Stimulated activated CD8-positive, alpha-beta memory T cell treated with anti-CD3 and anti-CD28 coated beads, Interleukin-4, amount 100 ng/mL, for 4 hours (primary cell): ENCODE data around the gene THAP7.
"Not testable (repeated sequence)": the region's sequence is repeated elsewhere in the genome, so short reads cannot be mapped to it uniquely, and the experiment has no call there.

Experiments
- DNase-seq, 2 donors: peaks; one replicate each; pipeline ENCODE4 v3.0.0-alpha.2; 2020; ENCODE audit warnings: low read depth in 2 of 2, low spot score in 1 of 2

THAP7 gene

GRCh38 chr22:20979940-20980453, 21.9 kb downstream of the THAP7 start:
- no peak for DNase-seq

DNA sequence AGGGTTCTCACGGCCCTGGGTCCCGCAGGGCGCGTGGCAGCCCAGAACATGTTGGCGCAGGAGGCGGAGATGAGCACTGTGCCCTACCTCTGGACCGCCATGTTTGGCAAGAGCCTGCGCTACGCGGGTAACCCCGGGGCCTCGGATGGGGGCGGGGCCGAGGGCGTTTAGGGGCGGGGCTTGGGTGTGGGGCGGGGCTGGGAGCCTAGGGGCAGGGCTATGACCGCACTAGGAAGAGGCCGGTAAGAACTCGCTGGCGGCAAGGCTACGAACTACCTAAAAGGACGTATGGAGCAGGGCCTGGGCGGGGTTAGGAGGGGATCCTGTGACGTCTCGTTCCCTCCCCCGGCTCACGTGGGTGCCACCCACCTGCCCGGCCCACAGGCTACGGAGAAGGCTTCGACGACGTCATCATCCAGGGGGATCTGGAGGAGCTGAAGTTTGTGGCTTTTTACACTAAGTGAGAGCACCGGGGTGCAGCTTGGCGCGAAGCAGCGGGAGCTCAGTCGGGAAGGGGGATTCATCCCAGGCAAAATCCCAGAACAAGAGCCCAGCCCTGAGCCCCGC, 22.6 kb downstream of the THAP7 start:
- peak; percentile 37 to 46 for DNase-seq

GRCh38 chr22:20978419-20978818, 23.5 kb downstream of the THAP7 start:
- DNase-seq, result no peak

- no peak for DNase-seq
Measured at GRCh38 chr22:20977516-20978170, 24.3 kb downstream of the THAP7 start.

GRCh38 chr22:20977019-20977418, 24.9 kb downstream of the THAP7 start:
- no peak for DNase-seq

- DNase-seq, result no peak
Measured at GRCh38 chr22:20976291-20976877, 25.5 kb downstream of the THAP7 start.

DNA sequence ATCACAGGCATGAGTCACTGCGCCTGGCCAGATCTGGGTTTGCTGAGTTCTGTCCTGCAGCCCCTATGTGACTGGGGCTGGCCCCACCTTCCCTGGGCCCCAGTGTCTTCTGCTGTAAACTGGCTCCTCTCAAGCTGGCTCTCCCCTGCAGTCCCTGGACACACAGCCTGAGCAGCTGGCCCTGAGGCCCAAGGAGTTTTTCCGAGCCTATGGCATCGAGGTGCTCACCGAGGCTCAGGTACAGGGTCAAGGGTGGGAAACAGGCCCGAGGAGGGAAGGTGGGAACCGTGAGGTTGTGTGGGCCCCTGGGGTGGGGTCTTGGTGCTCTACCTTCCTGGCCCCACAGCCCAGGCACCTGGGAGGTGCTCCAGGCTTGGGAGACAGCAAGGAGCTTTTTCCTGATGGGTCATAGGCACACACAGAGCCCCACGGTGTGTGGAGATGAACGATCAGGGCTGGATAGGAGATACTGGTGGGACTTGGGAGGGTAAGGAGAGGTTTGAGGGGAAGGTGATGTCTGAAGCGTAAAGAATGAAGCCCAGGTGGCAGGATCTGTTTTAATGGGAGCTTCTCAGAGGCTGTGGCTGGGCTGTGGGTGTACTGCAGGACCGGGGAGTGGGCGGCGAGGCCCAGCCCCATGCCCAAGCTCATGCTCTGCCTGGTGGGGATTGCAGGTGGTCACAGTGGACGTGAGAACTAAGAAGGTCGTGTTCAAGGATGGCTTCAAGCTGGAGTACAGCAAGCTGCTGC, 26.2 kb downstream of the THAP7 start:
- no peak for DNase-seq

DNA sequence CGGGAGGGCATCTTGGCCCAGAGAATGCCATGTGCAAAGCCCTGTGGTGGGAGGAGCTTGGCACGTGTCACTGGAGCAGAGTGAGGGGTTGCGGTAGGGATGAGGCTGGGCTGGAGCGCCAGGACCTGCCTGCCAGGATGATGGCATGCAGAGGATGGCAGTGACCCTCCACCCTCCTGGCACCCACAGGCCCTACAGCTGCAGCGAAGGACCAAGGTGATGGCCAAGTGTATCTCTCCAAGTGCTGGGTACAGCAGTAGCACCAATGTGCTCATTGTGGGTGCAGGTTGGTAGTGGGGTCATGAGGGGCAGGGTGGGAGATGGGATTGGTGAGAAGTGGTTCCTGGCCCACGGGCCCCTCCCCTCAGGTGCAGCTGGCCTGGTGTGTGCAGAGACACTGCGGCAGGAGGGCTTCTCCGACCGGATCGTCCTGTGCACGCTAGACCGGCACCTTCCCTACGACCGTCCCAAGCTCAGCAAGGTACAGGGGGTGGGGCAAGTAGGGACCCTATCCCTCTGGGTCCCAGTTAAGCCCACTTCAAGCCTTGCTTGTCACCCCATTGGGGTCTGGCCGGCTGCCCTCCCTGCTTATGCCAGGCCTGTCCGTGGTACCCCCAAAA, 27.5 kb downstream of the THAP7 start:
- DNase-seq, result no peak

DNA sequence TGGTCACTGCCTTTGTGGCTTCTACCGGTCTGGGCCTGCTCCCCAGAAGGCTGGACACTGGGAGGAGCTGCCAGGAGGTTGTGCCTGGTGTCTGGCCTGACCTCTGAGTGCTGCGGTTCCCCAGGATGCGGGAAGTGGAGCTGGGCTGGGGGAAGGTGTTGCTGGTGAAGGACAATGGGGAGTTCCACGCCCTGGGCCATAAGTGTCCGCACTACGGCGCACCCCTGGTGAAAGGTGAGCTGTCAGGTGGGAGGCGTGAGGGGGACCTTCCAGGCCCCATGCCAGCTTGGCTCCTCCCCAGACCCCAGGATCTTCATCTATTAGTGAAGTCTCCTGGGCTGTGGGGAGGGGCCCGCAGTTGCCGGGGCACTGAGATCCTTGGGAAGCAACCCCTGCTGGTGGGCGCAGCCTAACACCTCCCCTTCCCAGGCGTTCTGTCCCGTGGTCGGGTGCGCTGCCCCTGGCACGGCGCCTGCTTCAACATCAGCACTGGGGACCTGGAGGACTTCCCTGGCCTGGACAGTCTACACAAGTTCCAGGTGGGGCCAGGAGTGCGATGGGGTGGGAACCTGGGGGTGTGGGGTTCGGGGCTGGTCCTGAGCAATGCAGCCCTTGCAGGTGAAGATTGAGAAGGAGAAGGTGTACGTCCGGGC, 28.2 kb downstream of the THAP7 start:
- no peak for DNase-seq

- DNase-seq, result no peak
Measured at GRCh38 chr22:20972933-20973577, 28.9 kb downstream of the THAP7 start.

DNA sequence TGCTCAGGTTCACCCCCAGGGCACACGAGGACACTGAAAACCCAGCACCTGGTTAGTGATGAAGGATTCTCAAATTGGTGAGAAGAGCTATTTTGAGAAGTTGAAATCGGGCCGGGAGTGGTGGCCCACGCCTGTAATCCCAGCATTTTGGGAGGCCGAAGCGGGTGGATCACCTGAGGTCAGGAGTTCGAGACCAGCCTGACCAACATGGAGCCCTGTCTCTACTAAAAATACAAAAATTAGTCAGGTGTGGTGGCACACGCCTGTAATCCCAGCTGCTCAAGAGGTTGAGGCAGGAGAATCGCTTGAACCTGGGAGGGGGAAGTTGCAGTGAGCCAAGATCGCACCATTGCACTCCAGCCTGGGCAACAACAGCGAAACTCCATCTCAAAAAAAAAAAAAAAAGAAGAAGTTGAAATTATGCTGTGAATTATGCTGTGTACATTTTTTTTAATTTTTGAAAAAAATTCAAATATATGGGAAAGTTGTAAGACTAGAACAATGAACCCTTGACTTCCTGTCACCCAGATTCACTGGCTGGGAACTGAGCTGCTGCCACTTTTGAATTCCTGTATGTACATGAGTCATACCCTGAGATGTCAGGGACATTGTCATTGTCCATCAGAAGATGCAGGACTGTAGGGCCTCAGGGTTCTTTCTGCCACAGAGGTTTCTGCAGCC, 29.8 kb downstream of the THAP7 start:
- not testable (repeated sequence) for DNase-seq

GRCh38 chr22:20970939-20971657, 30.8 kb downstream of the THAP7 start:
- DNase-seq, result no peak

- DNase-seq, result no peak
Measured at GRCh38 chr22:20968281-20968977, 33.5 kb downstream of the THAP7 start.

DNA sequence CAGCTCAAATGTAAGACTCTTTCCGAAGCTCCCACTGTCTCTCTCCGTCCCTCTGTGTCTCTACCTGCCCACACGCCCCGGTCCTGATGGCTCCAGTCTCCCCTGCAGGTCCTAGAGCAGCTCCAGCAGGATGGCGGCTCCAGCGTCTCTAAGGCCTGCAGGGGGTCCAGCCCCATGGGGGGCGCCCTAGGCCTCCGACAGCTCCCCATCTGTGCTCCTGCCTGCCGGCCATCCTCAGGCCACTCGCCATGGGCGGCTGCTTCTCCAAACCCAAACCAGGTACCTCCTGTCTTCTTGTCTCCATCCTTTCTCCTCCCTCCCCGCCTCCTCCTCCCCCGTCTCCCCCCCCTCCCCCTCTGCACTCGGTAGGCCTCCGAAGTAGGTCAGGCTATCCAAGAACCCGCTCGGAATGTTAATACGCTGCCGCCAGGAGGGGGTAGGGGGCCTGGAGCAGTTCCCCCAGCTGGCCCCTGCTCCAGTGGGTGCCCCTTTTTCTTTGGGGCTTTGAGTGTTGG, 34.2 kb downstream of the THAP7 start:
- DNase-seq, result no peak

DNA sequence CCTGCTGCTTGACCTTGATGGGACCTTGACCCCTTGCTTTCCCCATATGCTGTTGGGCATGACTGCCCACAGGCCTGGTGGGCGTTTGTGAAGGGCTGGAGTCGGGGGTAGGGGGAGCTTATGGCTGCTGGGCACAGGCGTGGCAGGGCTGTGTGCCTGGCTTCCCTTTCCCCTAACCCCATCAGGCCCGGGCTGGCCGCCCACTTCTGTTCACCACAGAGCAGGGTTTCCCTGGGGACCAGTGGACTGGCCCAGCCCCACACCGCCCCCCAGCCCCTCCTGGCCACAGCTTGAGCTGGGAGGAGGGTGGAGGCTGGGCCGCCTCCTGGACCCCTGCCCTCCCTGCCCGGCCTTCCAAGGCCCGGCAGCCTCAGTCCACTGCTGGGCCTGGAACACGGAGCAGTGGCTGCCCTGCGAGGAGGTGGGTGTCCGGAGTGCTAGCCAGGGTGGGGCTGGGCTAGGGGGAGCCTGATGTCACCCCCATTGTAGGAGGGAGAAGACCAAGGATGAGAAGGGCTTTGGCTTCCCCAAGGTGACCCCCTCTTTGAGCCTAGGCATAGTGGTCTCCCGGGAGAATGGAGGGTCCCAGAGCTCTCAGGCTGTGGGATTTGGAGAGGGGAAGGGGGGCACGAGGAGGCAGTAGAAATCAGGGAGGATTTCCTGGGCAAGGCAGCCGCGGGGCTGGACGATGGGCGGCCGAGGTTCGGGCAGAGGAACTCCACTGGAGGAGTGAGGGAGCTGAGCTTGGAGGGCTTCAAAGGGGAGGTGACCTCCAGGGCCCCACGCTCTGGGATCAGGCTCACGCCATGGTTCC, 34.8 kb downstream of the THAP7 start, which contains the start of gene AIFM3:
AIFM3 (plus strand) TSS at position 373 of the 814 bp plus-strand sequence. CDS start 690 bp downstream, outside the sequence.
- no peak for DNase-seq

DNA sequence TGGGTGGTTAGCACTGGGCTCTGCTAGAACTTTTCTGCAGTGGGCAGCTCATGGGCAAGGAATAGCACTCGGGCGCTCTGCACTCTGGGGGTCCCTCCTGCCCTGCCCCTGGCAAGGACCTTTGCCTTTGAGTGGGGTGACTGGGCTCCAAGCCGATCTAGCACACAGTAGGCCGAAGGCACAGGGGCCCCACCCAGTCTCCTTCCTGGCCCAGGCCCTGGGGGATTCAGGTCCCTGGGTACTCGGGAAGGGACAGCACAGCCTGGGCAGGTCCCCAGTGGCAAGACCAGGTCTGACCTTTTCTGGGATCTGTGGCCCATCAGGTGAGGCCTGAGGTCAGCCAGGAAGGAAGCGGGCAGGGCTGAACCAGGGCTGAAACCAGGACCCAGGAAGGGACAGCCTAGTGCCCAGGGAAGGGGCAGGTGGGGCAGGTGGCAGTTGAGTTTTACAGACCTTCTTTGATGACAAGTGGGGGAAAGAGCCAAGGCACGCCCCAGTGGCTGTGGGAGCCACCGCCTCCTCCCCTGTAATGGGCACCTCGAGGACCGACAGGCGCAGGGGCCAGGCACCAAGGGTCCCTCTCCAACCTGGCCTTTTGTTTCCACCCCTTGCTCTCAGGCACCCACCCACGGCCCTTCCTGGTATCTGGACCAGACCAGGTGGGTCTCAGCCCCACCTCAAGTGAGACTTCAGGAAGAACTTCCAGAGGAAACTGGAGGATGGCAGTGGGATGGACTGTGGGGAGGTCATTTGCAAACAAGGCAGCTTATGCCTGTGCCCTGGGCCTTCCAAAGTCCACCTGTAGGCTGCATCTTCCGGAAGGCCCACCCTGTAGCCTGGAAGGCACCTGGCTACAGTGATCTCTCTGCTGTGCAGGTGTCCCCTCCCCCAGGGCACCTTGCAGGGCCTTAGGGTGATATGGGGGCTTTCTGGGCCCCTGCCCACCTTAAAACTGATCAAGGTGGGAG, 35.7 kb downstream of the THAP7 start:
- no peak for DNase-seq
